Neuronal stem cell (in vitro differentiated cells): ENCODE results near the gene PACSIN3.

Experiments
- DNase-seq: peaks from one replicate; pipeline ENCODE4 v3.0.0-alpha.2; 2013; ENCODE audit warnings: low spot score
- H2AFZ ChIP-seq: one replicate; pipeline ENCODE4 v1.6.1; 2013; ENCODE audit warnings: mild to moderate bottlenecking, low read length, inconsistent platforms
- H2AK5ac ChIP-seq: 2 replicates; pipeline ENCODE4 v1.6.1; 2013; ENCODE audit warnings: low read depth, mild to moderate bottlenecking, inconsistent platforms, low read length, moderate library complexity, mixed read lengths
- H2BK120ac ChIP-seq: 2 replicates; pipeline ENCODE4 v1.6.1; 2013; ENCODE audit warnings: low read depth, mild to moderate bottlenecking, inconsistent platforms, low read length, moderate library complexity, mixed read lengths
- H2BK12ac ChIP-seq: one replicate; pipeline ENCODE4 v1.6.1; 2013; ENCODE audit warnings: low read length, inconsistent platforms
- H2BK15ac ChIP-seq: 2 replicates; pipeline ENCODE4 v1.6.1; 2013; ENCODE audit warnings: mild to moderate bottlenecking, low read length, inconsistent platforms, mixed read lengths
- H2BK5ac ChIP-seq: one replicate; pipeline ENCODE4 v1.6.1; 2013; ENCODE audit warnings: inconsistent platforms, mild to moderate bottlenecking, low read length, moderate library complexity
- H3K14ac ChIP-seq: one replicate; pipeline ENCODE4 v1.6.1; 2013; ENCODE audit warnings: low read length, inconsistent platforms
- H3K18ac ChIP-seq: 2 replicates; pipeline ENCODE4 v1.6.1; 2013; ENCODE audit warnings: low read length, inconsistent platforms
- H3K23ac ChIP-seq: 2 replicates; pipeline ENCODE4 v1.6.1; 2013; ENCODE audit warnings: low read depth, mild to moderate bottlenecking, mixed read lengths, low read length, inconsistent platforms; ENCODE audit not compliant: poor library complexity
- H3K27ac ChIP-seq: replicated peaks from 3 replicates; pipeline ENCODE4 v1.5.1; 2013; ENCODE audit warnings: low read length, inconsistent platforms
- H3K27me3 ChIP-seq, 3 experiments: 2 replicates each; pipeline ENCODE4 v1.6.1; 2013; ENCODE audit warnings: low read length in 3 of 3, mild to moderate bottlenecking in 2 of 3, inconsistent platforms in 1 of 3, low read depth in 1 of 3, mixed read lengths in 1 of 3, moderate library complexity in 1 of 3; ENCODE audit not compliant: control insufficient read depth in 3 of 3, insufficient read depth in 3 of 3
- H3K36me3 ChIP-seq, 2 donors: replicated peaks in 1 of 2; 2 replicates each; pipeline ENCODE4 v1.6.1; 2013; ENCODE audit warnings: low read length in 2 of 2; ENCODE audit not compliant: control insufficient read depth in 2 of 2, insufficient read depth in 2 of 2
- H3K4ac ChIP-seq: 2 replicates; pipeline ENCODE4 v1.6.1; 2013; ENCODE audit warnings: inconsistent platforms, mild to moderate bottlenecking, low read length, moderate library complexity
- H3K4me1 ChIP-seq, 2 donors: 1 replicate in 1 of 2; 2 replicates in 1 of 2; pipeline ENCODE4 v1.6.1; 2013; ENCODE audit warnings: low read length in 2 of 2, low read depth in 1 of 2; ENCODE audit not compliant: control insufficient read depth in 2 of 2, insufficient read depth in 1 of 2
- H3K4me2 ChIP-seq: one replicate; pipeline ENCODE4 v1.6.1; 2013; ENCODE audit warnings: mild to moderate bottlenecking, low read length, inconsistent platforms; ENCODE audit not compliant: insufficient read depth, poor library complexity, severe bottlenecking
- H3K4me3 ChIP-seq, 2 donors: 2 replicates each; pipeline ENCODE4 v1.5.1; 2013; ENCODE audit warnings: low read length in 2 of 2, mild to moderate bottlenecking in 2 of 2, inconsistent platforms in 1 of 2, moderate library complexity in 1 of 2
- H3K79me1 ChIP-seq: one replicate; pipeline ENCODE4 v1.6.1; 2013; ENCODE audit warnings: low read depth, mild to moderate bottlenecking, inconsistent platforms, low read length, moderate library complexity
- H3K9ac ChIP-seq: one replicate; pipeline ENCODE4 v1.6.1; 2013; ENCODE audit warnings: mild to moderate bottlenecking, low read depth, low read length, inconsistent platforms; ENCODE audit not compliant: poor library complexity
- H3K9me3 ChIP-seq, 2 donors: replicated peaks in 1 of 2; 2 replicates each; pipeline versions ENCODE3 to v1.6.1; 2013; ENCODE audit warnings: low read length in 2 of 2, mild to moderate bottlenecking in 2 of 2, inconsistent platforms in 1 of 2, low read depth in 1 of 2, mixed read lengths in 1 of 2, moderate library complexity in 1 of 2; ENCODE audit not compliant: control insufficient read depth in 2 of 2, insufficient read depth in 1 of 2
- H4K8ac ChIP-seq: one replicate; pipeline ENCODE4 v1.6.1; 2013; ENCODE audit warnings: low read depth, mild to moderate bottlenecking, inconsistent platforms, low read length, moderate library complexity
- H4K91ac ChIP-seq: one replicate; pipeline ENCODE4 v1.6.1; 2013; ENCODE audit warnings: low read length, low read depth, mild to moderate bottlenecking, inconsistent platforms; ENCODE audit not compliant: poor library complexity
- WGBS, 2 donors: extraction: QIAGEN DNeasy Blood & Tissue Kit; methylation state at CpG; one replicate each; pipeline ENCODE4 v1.1.7; 2013; ENCODE audit warnings: missing lambda C conversion rate in 2 of 2, mixed read lengths in 1 of 2; ENCODE audit not compliant: insufficient read length in 2 of 2, insufficient replicate concordance in 1 of 2; ENCODE audit errors: extremely low coverage in 2 of 2; 5-methylcytosine and 5-hydroxymethylcytosine counted together

PACSIN3 gene

GRCh38 chr11:47152126-47152952 lies 33.9 kb downstream of the PACSIN3 start:
- Histone ChIP-seq H4K8ac (no peak overlapping the region), H2BK12ac (no peak overlapping the region), H2AFZ (no peak overlapping the region), H2BK15ac (no peak overlapping the region), H3K4me1 (peaks cover 3 to 5% of the 10 kb centered on the region in 2 donors), H3K9ac (no peak overlapping the region), H3K4me3 (no peak overlapping the region), H3K79me1 (peaks cover 2% of the 10 kb centered on the region), H3K27ac (no peak overlapping the region), H3K9me3 (no peaks in the 10 kb centered on the region), H3K4ac (no peak overlapping the region), H2BK120ac (no peak overlapping the region), H2BK5ac (no peak overlapping the region), H3K27me3 (no peaks in the 10 kb centered on the region), H3K23ac (no peak overlapping the region), H3K18ac (peak overlapping the region; percentile 24), H2AK5ac (no peak overlapping the region), H3K4me2 (no peak overlapping the region), H4K91ac (no peak overlapping the region), H3K14ac (no peak overlapping the region), H3K36me3 (peaks cover 9 to 28% of the 10 kb centered on the region in 2 donors)
- WGBS, 2 donors, result no CpG with 5 or more reads among the region's 16 CpGs
- no peak for DNase-seq

DNA sequence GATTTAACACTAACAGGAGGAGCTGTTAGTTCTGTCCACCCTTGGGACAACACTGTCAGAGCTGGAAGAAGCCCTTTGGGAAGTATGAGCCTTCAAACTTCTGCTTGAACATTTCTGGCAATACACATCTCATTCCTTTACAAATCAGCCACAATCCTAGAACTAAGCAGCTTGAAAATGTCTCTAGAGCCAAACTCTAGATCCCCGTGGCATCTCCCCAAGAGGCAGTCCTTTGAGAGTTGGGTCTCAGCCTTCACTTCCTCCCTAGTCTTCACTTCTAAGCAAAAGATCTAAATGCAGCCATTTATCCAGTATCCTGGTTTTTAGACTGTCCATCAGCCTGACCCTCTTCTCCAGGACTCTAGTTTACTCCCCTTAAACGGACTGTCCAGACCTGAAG lies 36.5 kb downstream of the PACSIN3 start:
- H3K9me3 ChIP-seq, result no peaks in the 10 kb centered on the region
- no peak overlapping the region for H4K8ac ChIP-seq
- no peak overlapping the region for H2BK15ac ChIP-seq
- no peak overlapping the region for H4K91ac ChIP-seq
- no peak overlapping the region for H3K4me3 ChIP-seq
- H3K27me3 ChIP-seq, result no peaks in the 10 kb centered on the region
- H2BK12ac ChIP-seq, result no peak overlapping the region
- H3K4me1 ChIP-seq, result peaks cover 5 to 7% of the 10 kb centered on the region in 2 donors
- H3K23ac ChIP-seq, result no peak overlapping the region
- H2AK5ac ChIP-seq, result no peak overlapping the region
- no peak overlapping the region for H3K18ac ChIP-seq
- H3K27ac ChIP-seq, result no peak overlapping the region
- no peak overlapping the region for H2AFZ ChIP-seq
- no peak overlapping the region for H3K4ac ChIP-seq
- no CpG with 5 or more reads among the region's 2 CpGs for WGBS, 2 donors
- no peak overlapping the region for H2BK120ac ChIP-seq
- no peak overlapping the region for H3K4me2 ChIP-seq
- no peak overlapping the region for H3K9ac ChIP-seq
- H3K14ac ChIP-seq, result no peak overlapping the region
- no peaks in the 10 kb centered on the region for H3K79me1 ChIP-seq
- H3K36me3 ChIP-seq, result peaks cover 5 to 6% of the 10 kb centered on the region in 2 donors
- H2BK5ac ChIP-seq, result no peak overlapping the region
- DNase-seq, result no peak

GRCh38 chr11:47148903-47149531 lies 37.2 kb downstream of the PACSIN3 start:
- Histone ChIP-seq H3K4me1 (peaks cover 5 to 7% of the 10 kb centered on the region in 2 donors), H2BK12ac (no peak overlapping the region), H4K8ac (no peak overlapping the region), H2AK5ac (no peak overlapping the region), H2AFZ (no peak overlapping the region), H3K4ac (no peak overlapping the region), H2BK5ac (no peak overlapping the region), H3K36me3 (peaks cover 5 to 6% of the 10 kb centered on the region in 2 donors), H4K91ac (no peak overlapping the region), H3K4me3 (no peak overlapping the region), H3K4me2 (no peak overlapping the region), H3K79me1 (no peaks in the 10 kb centered on the region), H3K27ac (no peak overlapping the region), H3K18ac (no peak overlapping the region), H2BK120ac (no peak overlapping the region), H2BK15ac (no peak overlapping the region), H3K27me3 (no peaks in the 10 kb centered on the region), H3K9ac (no peak overlapping the region), H3K9me3 (no peaks in the 10 kb centered on the region), H3K23ac (peak overlapping the region; percentile 13), H3K14ac (no peak overlapping the region)
- no peak for DNase-seq
- no CpG with 5 or more reads among the region's 10 CpGs for WGBS, 2 donors

GRCh38 chr11:47148270-47148669 lies 38.0 kb downstream of the PACSIN3 start:
- H3K23ac ChIP-seq, result no peak overlapping the region
- no peak overlapping the region for H2AFZ ChIP-seq
- no peak overlapping the region for H2BK12ac ChIP-seq
- no peak overlapping the region for H3K4me3 ChIP-seq
- no peak overlapping the region for H3K9ac ChIP-seq
- H4K8ac ChIP-seq, result no peak overlapping the region
- H2BK15ac ChIP-seq, result no peak overlapping the region
- H3K18ac ChIP-seq, result no peak overlapping the region
- H3K4me1 ChIP-seq, result peaks cover 1 to 6% of the 10 kb centered on the region in 2 donors
- no CpG with 5 or more reads among the region's 4 CpGs for WGBS, 2 donors
- no peak overlapping the region for H3K4ac ChIP-seq
- H3K27ac ChIP-seq, result no peak overlapping the region
- H3K79me1 ChIP-seq, result no peaks in the 10 kb centered on the region
- H3K36me3 ChIP-seq, result peaks cover 5 to 6% of the 10 kb centered on the region in 2 donors
- H4K91ac ChIP-seq, result no peak overlapping the region
- no peak overlapping the region for H2BK120ac ChIP-seq
- no peak for DNase-seq
- H3K4me2 ChIP-seq, result no peak overlapping the region
- no peak overlapping the region for H3K14ac ChIP-seq
- no peak overlapping the region for H2BK5ac ChIP-seq
- no peak overlapping the region for H2AK5ac ChIP-seq
- H3K27me3 ChIP-seq, result no peaks in the 10 kb centered on the region
- H3K9me3 ChIP-seq, result no peaks in the 10 kb centered on the region
